KMS-11 (cell line): ENCODE results near the gene COBL.

Experiments used
- H2AFZ ChIP-seq: fragments of 200-600 bp; sonication (generic); 2 replicates; pipeline ENCODE4 v1.6.1; 2016; ENCODE audit warnings: antibody characterized with exemption, mixed run types, low read depth
- H3K27ac ChIP-seq: fragments of 200-600 bp; sonication (generic); 2 replicates; pipeline ENCODE4 v1.6.1; 2016; ENCODE audit warnings: mild to moderate bottlenecking, mixed run types
- H3K27me3 ChIP-seq: fragments of 200-600 bp; sonication (generic); 2 replicates; pipeline ENCODE4 v1.6.1; 2017; ENCODE audit warnings: mild to moderate bottlenecking, low read depth, mixed run types, moderate library complexity; ENCODE audit not compliant: insufficient read depth
- H3K36me3 ChIP-seq: fragments of 200-600 bp; sonication (generic); 2 replicates; pipeline ENCODE4 v1.6.1; 2017; ENCODE audit warnings: mild to moderate bottlenecking, mixed run types; ENCODE audit not compliant: insufficient read depth
- H3K4me1 ChIP-seq: fragments of 200-600 bp; sonication (generic); 2 replicates; pipeline ENCODE4 v1.6.1; 2016; ENCODE audit warnings: mild to moderate bottlenecking, low read depth, mixed run types; ENCODE audit not compliant: poor library complexity, severe bottlenecking
- H3K4me2 ChIP-seq: fragments of 200-600 bp; sonication (generic); 2 replicates; pipeline ENCODE4 v1.7.0; 2016; ENCODE audit warnings: mild to moderate bottlenecking, mixed run types
- H3K4me3 ChIP-seq: fragments of 200-600 bp; sonication (generic); IDR thresholded peaks from 2 replicates; pipeline ENCODE4 v1.6.1; 2017; ENCODE audit warnings: low read depth, low read length, mixed read lengths; ENCODE audit not compliant: insufficient read depth
- H3K79me2 ChIP-seq: fragments of 200-600 bp; sonication (generic); 2 replicates; pipeline ENCODE4 v1.6.1; 2016; ENCODE audit warnings: low read depth, mixed run types; ENCODE audit not compliant: insufficient read depth
- H3K9ac ChIP-seq: fragments of 200-600 bp; sonication (generic); 2 replicates; pipeline ENCODE4 v1.6.1; 2016; ENCODE audit warnings: mild to moderate bottlenecking, mixed run types
- H4K20me1 ChIP-seq: fragments of 200-600 bp; sonication (generic); 2 replicates; pipeline ENCODE4 v1.6.1; 2016; ENCODE audit warnings: mild to moderate bottlenecking, mixed run types; ENCODE audit not compliant: insufficient read depth
- CTCF ChIP-seq: fragments of 200-600 bp; sonication (generic); conservative IDR thresholded peaks from 2 replicates; pipeline ENCODE4 v1.6.1; 2017; ENCODE audit warnings: low read depth, mild to moderate bottlenecking, antibody characterized with exemption, low read length, moderate library complexity, mixed read lengths

COBL gene

GRCh38 chr7:51103718-51104117, 212.9 kb downstream of the COBL start:
- no peaks in the 10 kb centered on the region for H3K36me3 ChIP-seq
- no peaks in the 10 kb centered on the region for H3K27me3 ChIP-seq
- H3K79me2 ChIP-seq: no peaks in the 10 kb centered on the region
- no peak overlapping the region for H3K4me2 ChIP-seq
- H3K9ac ChIP-seq: no peak overlapping the region
- TF ChIP-seq CTCF: no peak
- no peak overlapping the region for H2AFZ ChIP-seq
- H3K4me1 ChIP-seq: no peaks in the 10 kb centered on the region
- no peak overlapping the region for H3K27ac ChIP-seq
- H3K4me3 ChIP-seq: no peak overlapping the region
- H4K20me1 ChIP-seq: no peaks in the 10 kb centered on the region

- no peak overlapping the region for H3K9ac ChIP-seq
- no peaks in the 10 kb centered on the region for H3K36me3 ChIP-seq
- no peak overlapping the region for H3K4me2 ChIP-seq
- H3K79me2 ChIP-seq: no peaks in the 10 kb centered on the region
- no peak overlapping the region for H2AFZ ChIP-seq
- H3K4me3 ChIP-seq: no peak overlapping the region
- no peak overlapping the region for H3K27ac ChIP-seq
- no peak for TF ChIP-seq CTCF
- no peaks in the 10 kb centered on the region for H3K27me3 ChIP-seq
- H3K4me1 ChIP-seq: no peaks in the 10 kb centered on the region
- H4K20me1 ChIP-seq: no peaks in the 10 kb centered on the region
Measured at GRCh38 chr7:51102828-51103227, 213.8 kb downstream of the COBL start.

- Histone ChIP-seq H3K4me3 (no peak overlapping the region), H3K9ac (no peak overlapping the region), H4K20me1 (no peaks in the 10 kb centered on the region), H3K4me1 (no peaks in the 10 kb centered on the region), H2AFZ (no peak overlapping the region), H3K79me2 (no peaks in the 10 kb centered on the region), H3K27me3 (no peaks in the 10 kb centered on the region), H3K4me2 (no peak overlapping the region), H3K27ac (no peak overlapping the region), H3K36me3 (no peaks in the 10 kb centered on the region)
- TF ChIP-seq CTCF: no peak
Measured at GRCh38 chr7:51101111-51101757, 215.4 kb downstream of the COBL start.

DNA sequence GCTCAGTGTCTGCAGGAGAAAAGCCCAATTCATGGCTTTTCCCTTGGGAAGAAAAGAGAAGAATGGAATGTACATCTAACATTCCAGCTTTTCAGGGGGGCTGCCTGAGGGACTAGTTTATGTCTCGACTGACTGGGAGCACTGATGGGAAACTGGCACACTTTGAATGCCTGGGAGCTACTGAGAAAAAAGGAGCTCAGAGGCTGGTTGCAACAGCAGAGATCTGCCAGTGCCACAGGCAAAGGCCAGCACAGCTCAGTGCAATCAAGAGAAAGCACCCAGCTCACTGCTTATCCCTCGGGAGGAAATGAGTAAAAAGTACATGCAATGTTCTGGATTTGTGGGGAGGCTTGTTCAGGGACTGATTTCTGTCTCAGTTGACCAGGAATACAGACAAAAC, 226.2 kb downstream of the COBL start:
- Histone ChIP-seq H3K9ac (no peak overlapping the region), H4K20me1 (no peaks in the 10 kb centered on the region), H3K4me1 (no peaks in the 10 kb centered on the region), H3K27ac (no peak overlapping the region), H3K4me3 (no peak overlapping the region), H3K36me3 (no peaks in the 10 kb centered on the region), H3K79me2 (no peaks in the 10 kb centered on the region), H2AFZ (no peak overlapping the region), H3K27me3 (no peaks in the 10 kb centered on the region), H3K4me2 (no peak overlapping the region)
- no peak for TF ChIP-seq CTCF
